Measurements from ENCODE around the gene PCDHA6. TPM values are rescaled to one million over a fixed set of nuclear protein-coding genes. Genes with fewer than 3 reads are reported as not detected.
"Not testable (repeated sequence)": the region's sequence is repeated elsewhere in the genome, so short reads cannot be mapped to it uniquely, and the experiment has no call there.

PCDHA6 gene
- polyA plus RNA-seq, 1 experiment: 0.09 TPM

- TF ChIP-seq CTCF (IDR thresholded peaks at IDR 0.05; ENCODE audit: low read depth, low read length): no peak
- Histone ChIP-seq H3K27me3 (ENCODE audit: control insufficient read depth, insufficient read depth, low read length) (no peaks in the 10 kb centered on the region), H3K9me3 (ENCODE audit: control insufficient read depth, insufficient read depth, low read length) (peaks cover 23% of the 10 kb centered on the region), H3K27ac (ENCODE audit: low read depth, low read length) (no peak overlapping the region), H3K4me3 (ENCODE audit: low read depth, low read length) (no peak overlapping the region)
- ChIA-PET POLR2A (no interaction called here), CTCF (no interaction called here)
- DNase-seq (ENCODE audit: low read depth, low spot score): no peak
Observed at GRCh38 chr5:140808889-140809291, 18.9 kb upstream of the PCDHA6 start.

GRCh38 chr5:140821375-140822280 is 6.1 kb upstream of the PCDHA6 start, which contains the start of gene PCDHA5:
TSS of gene PCDHA5 (plus strand) at chr5:140821613.
- ChIA-PET POLR2A (no interaction called here), CTCF (interaction anchor here (1.7 kb wide), 1 partner anchor 16 kb away, joined by 5 read pairs; no protein-coding TSS in a partner anchor)
- no peaks in the 10 kb centered on the region for H3K27me3 ChIP-seq (ENCODE audit: control insufficient read depth, insufficient read depth, low read length)
- H3K27ac ChIP-seq (ENCODE audit: low read depth, low read length): no peak within 1 kb of the TSS
- H3K9me3 ChIP-seq (ENCODE audit: control insufficient read depth, insufficient read depth, low read length): peaks cover 23% of the 10 kb centered on the region
- TF ChIP-seq CTCF (IDR thresholded peaks at IDR 0.05; ENCODE audit: low read depth, low read length): peak; percentile 25
- H3K4me3 ChIP-seq (ENCODE audit: low read depth, low read length): no peak within 1 kb of the TSS
- no peak for DNase-seq (ENCODE audit: low read depth, low spot score)

GRCh38 chr5:140822281-140822629 is 5.5 kb upstream of the PCDHA6 start:
- no peaks in the 10 kb centered on the region for H3K27me3 ChIP-seq (ENCODE audit: control insufficient read depth, insufficient read depth, low read length)
- CTCF ChIA-PET: no interaction called here
- peaks cover 23% of the 10 kb centered on the region for H3K9me3 ChIP-seq (ENCODE audit: control insufficient read depth, insufficient read depth, low read length)
- POLR2A ChIA-PET: no interaction called here
- no peak overlapping the region for H3K4me3 ChIP-seq (ENCODE audit: low read depth, low read length)
- TF ChIP-seq CTCF (IDR thresholded peaks at IDR 0.05; ENCODE audit: low read depth, low read length): no peak
- no peak for DNase-seq (ENCODE audit: low read depth, low spot score)
- H3K27ac ChIP-seq (ENCODE audit: low read depth, low read length): no peak overlapping the region

- H3K27me3 ChIP-seq (ENCODE audit: control insufficient read depth, insufficient read depth, low read length); CTCF ChIA-PET; H3K27ac ChIP-seq (ENCODE audit: low read depth, low read length); DNase-seq (ENCODE audit: low read depth, low spot score); H3K4me3 ChIP-seq (ENCODE audit: low read depth, low read length); POLR2A ChIA-PET: not testable (repeated sequence)
- peaks cover 24% of the 10 kb centered on the region for H3K9me3 ChIP-seq (ENCODE audit: control insufficient read depth, insufficient read depth, low read length)
Observed at GRCh38 chr5:140822969-140823368, 4.8 kb upstream of the PCDHA6 start.

- ChIA-PET POLR2A (no interaction called here), CTCF (no interaction called here)
- Histone ChIP-seq H3K27ac (ENCODE audit: low read depth, low read length) (no peak overlapping the region), H3K4me3 (ENCODE audit: low read depth, low read length) (no peak overlapping the region), H3K9me3 (ENCODE audit: control insufficient read depth, insufficient read depth, low read length) (peaks cover 29% of the 10 kb centered on the region), H3K27me3 (ENCODE audit: control insufficient read depth, insufficient read depth, low read length) (no peaks in the 10 kb centered on the region)
- TF ChIP-seq CTCF (IDR thresholded peaks at IDR 0.05; ENCODE audit: low read depth, low read length): no peak
- DNase-seq (ENCODE audit: low read depth, low spot score): no peak
Observed at GRCh38 chr5:140823475-140823874, 4.3 kb upstream of the PCDHA6 start.

All from AG04450 (cell line).